HCT116 (cell line): ENCODE data around the gene SLC25A13. TPM values are rescaled to one million over a fixed set of nuclear protein-coding genes. Genes with fewer than 3 reads are reported as not detected.

Experiments
- ATAC-seq: fragments of 200-7000 bp; cut with Tn5 transposase; 2 replicates; pipeline ENCODE4 v1.9.1; 2020; ENCODE audit warnings: mild to moderate bottlenecking, moderate library complexity
- BruUV-seq: library from RNA; stranded (reverse); fragments of 400-500 nt; replicated peaks from 2 replicates; lab custom pipeline; 2021; lab: Mats Ljungman, UMichigan
- CTCF ChIA-PET: fragments of 300-600 bp; sonication (Branson Sonifier 250); formaldehyde crosslinking; loops from one replicate; lab custom pipeline; 2021; ENCODE audit warnings: antibody characterized with exemption; lab: Charles Lee
- POLR2A ChIA-PET: fragments of 300-600, 350-600 bp; sonication (Branson Sonifier 250); formaldehyde crosslinking; loops from one replicate; lab custom pipeline; 2021; ENCODE audit warnings: antibody characterized with exemption; lab: Charles Lee
- RAD21 ChIA-PET, 2 experiments: fragments of 300-600 bp; sonication (Branson Sonifier 250); formaldehyde crosslinking; loops; one replicate each; lab custom pipeline; 2023; ENCODE audit warnings: low total read pairs in 2 of 2; ENCODE audit not compliant: uncharacterized antibody in 2 of 2, unreplicated experiment in 2 of 2, low non-redundant PET in 1 of 2; lab: Charles Lee
- DNase-seq: peaks from one replicate; pipeline ENCODE4 v3.0.0-alpha.2; 2010; ENCODE audit warnings: low read depth, low spot score
- H2AFZ ChIP-seq: fragments of 200-600 bp; shearing (Covaris generic), sonication (generic); 2 replicates; pipeline ENCODE4 v1.6.1; 2017; ENCODE audit warnings: low read depth, mixed run types, mixed read lengths, antibody characterized with exemption, low read length; ENCODE audit not compliant: poor library complexity, severe bottlenecking
- H3K27ac ChIP-seq: 2 replicates; pipeline ENCODE4 v1.5.1; 2012; ENCODE audit warnings: low read depth, low read length
- H3K27me3 ChIP-seq: fragments of 200-600 bp; sonication (generic); 2 replicates; pipeline ENCODE4 v1.6.1; 2016; ENCODE audit warnings: mixed run types, low read length, mixed read lengths; ENCODE audit not compliant: insufficient read depth
- H3K36me3 ChIP-seq, 2 experiments: fragments of 200-500 bp in 1 of 2; fragments of 200-600 bp in 1 of 2; sonication (Bioruptor generic) in 1 of 2; sonication (generic) in 1 of 2; 2 replicates each; pipeline versions ENCODE4 v1.5.1 to v1.6.1; 2014 to 2016; ENCODE audit warnings: low read length in 2 of 2, inconsistent platforms in 1 of 2, mixed read lengths in 1 of 2, mixed run types in 1 of 2; ENCODE audit not compliant: insufficient read depth in 2 of 2, control insufficient read depth in 1 of 2
- H3K4me1 ChIP-seq, 2 experiments: fragments of 200-600 bp in 1 of 2; sonication (generic) in 1 of 2; 2 replicates each; pipeline versions ENCODE4 v1.5.1 to v1.6.1; 2012 to 2017; ENCODE audit warnings: low read length in 2 of 2, inconsistent platforms in 1 of 2, mild to moderate bottlenecking in 1 of 2, mixed read lengths in 1 of 2, mixed run types in 1 of 2, moderate library complexity in 1 of 2; ENCODE audit not compliant: insufficient read depth in 2 of 2, control insufficient read depth in 1 of 2
- H3K4me2 ChIP-seq: fragments of 200-600 bp; sonication (generic); 2 replicates; pipeline ENCODE4 v1.6.1; 2017; ENCODE audit warnings: mixed run types, low read length, mixed read lengths
- H3K4me3 ChIP-seq, 2 experiments: fragments of 200-600 bp in 1 of 2; sonication (generic) in 1 of 2; replicated peaks in 1 of 2; 2 replicates each; pipeline ENCODE4 v1.5.1; 2011 to 2016; ENCODE audit warnings: low read length in 2 of 2, control low read depth in 1 of 2, low read depth in 1 of 2, mild to moderate bottlenecking in 1 of 2, mixed read lengths in 1 of 2, mixed run types in 1 of 2
- H3K79me2 ChIP-seq: fragments of 200-600 bp; sonication (generic); 2 replicates; pipeline ENCODE4 v1.6.1; 2017; ENCODE audit warnings: mild to moderate bottlenecking, mixed run types, low read length, moderate library complexity, mixed read lengths; ENCODE audit not compliant: insufficient read depth
- H3K9ac ChIP-seq: fragments of 200-600 bp; sonication (generic); 2 replicates; pipeline ENCODE4 v1.6.1; 2016; ENCODE audit warnings: low read length, mixed read lengths
- H3K9me2 ChIP-seq: fragments of 200-600 bp; sonication (generic), shearing (Covaris generic); 2 replicates; pipeline ENCODE4 v1.6.1; 2017; ENCODE audit warnings: mixed run types, mild to moderate bottlenecking, moderate library complexity; ENCODE audit not compliant: insufficient read depth
- H3K9me3 ChIP-seq, 2 experiments: fragments of 200-500 bp in 1 of 2; fragments of 200-600 bp in 1 of 2; sonication (Bioruptor generic) in 1 of 2; sonication (generic) in 1 of 2; 2 replicates each; pipeline ENCODE4 v1.6.1; 2014 to 2017; ENCODE audit warnings: low read length in 2 of 2, mixed read lengths in 2 of 2, inconsistent platforms in 1 of 2, low read depth in 1 of 2, mild to moderate bottlenecking in 1 of 2, mixed run types in 1 of 2, moderate library complexity in 1 of 2; ENCODE audit not compliant: control insufficient read depth in 1 of 2, insufficient read depth in 1 of 2
- H4K20me1 ChIP-seq: fragments of 200-600 bp; sonication (generic), shearing (Covaris generic); 2 replicates; pipeline ENCODE4 v1.6.1; 2017; ENCODE audit warnings: mixed run types, mild to moderate bottlenecking, moderate library complexity; ENCODE audit not compliant: insufficient read depth
- CEBPB ChIP-seq: IDR thresholded peaks from 2 replicates; pipeline ENCODE4 v1.6.1; 2012; ENCODE audit warnings: low read depth
- ELF1 ChIP-seq: IDR thresholded peaks from 2 replicates; pipeline ENCODE4 v1.6.1; 2012; ENCODE audit warnings: low read depth, borderline replicate concordance
- FOSL1 ChIP-seq: IDR thresholded peaks from 2 replicates; pipeline ENCODE4 v1.6.1; 2012; ENCODE audit warnings: low read depth
- POLR2A ChIP-seq: IDR thresholded peaks from 2 replicates; pipeline ENCODE4 v1.7.0; 2011; ENCODE audit warnings: borderline replicate concordance; ENCODE audit not compliant: insufficient read depth, insufficient read length; ENCODE audit errors: extremely low read depth
- POLR2AphosphoS5 ChIP-seq: IDR thresholded peaks from 2 replicates; pipeline ENCODE4 v1.6.1; 2011; ENCODE audit warnings: mild to moderate bottlenecking, low read depth, low read length, moderate library complexity
- SRF ChIP-seq: IDR thresholded peaks from 2 replicates; pipeline ENCODE4 v1.6.1; 2012; ENCODE audit warnings: low read depth
- TCF7L2 ChIP-seq: IDR thresholded peaks from 2 replicates; pipeline ENCODE4 v1.7.0; 2011; ENCODE audit warnings: borderline replicate concordance, inconsistent platforms; ENCODE audit not compliant: insufficient read depth, insufficient read length; ENCODE audit errors: extremely low read depth
- YY1 ChIP-seq: IDR thresholded peaks from 2 replicates; pipeline ENCODE4 v1.6.1; 2011; ENCODE audit warnings: low read length, low read depth, moderate library complexity, mild to moderate bottlenecking; ENCODE audit not compliant: insufficient replicate concordance; ENCODE audit errors: extremely low read depth
- intact Hi-C: fragments of 100-400 bp; cut with micrococcal nuclease; formaldehyde crosslinking; loops from 2 replicates; pipeline ENCODE4 v1.10.0; 2022
- total RNA-seq: library from RNA; stranded (reverse); gene quantifications from one replicate; pipeline ENCODE4 v1.2.1, GENCODE V29; 2021; ENCODE audit not compliant: unreplicated experiment
- TF ChIP-seq, protein P1 (sequence below): IDR thresholded peaks from 2 replicates; pipeline ENCODE4 v1.6.1; 2012

Gene SLC25A13
- total RNA-seq, 1 experiment from 2014 or later = 19.3 TPM

DNA sequence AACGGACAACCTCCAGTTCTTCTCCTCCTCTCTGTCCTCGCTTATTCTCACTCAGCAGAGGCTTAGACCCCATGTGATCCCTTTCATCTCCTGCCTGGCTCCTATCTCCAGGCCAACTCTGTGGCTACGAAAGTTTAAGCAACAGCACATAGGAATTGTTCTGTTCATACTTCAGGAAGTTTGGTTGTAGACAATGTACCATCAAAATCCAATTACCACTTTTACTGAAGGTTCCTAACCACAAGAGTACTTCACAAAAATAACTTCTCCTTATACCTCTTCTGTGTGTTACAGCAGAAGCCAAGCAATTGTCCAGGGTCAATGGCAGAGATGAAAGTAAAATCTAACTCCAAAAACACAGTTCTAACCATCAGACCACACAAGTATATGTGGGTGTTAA is 80.0 kb downstream of the SLC25A13 start:
- Histone ChIP-seq H3K9me2 (no peaks in the 10 kb centered on the region), H3K4me1 (peaks cover 0 to 5% of the 10 kb centered on the region in 2 experiments; a peak in 2 of 4 replicates), H2AFZ (no peak overlapping the region), H3K79me2 (peaks cover 16% of the 10 kb centered on the region; the same call in 1 of the 2 replicates), H3K36me3 (no peaks in the 10 kb centered on the region), H4K20me1 (no peaks in the 10 kb centered on the region), H3K27ac (no peak overlapping the region)
- no peak for DNase-seq
- intact Hi-C loops = no loop called here
- POLR2A ChIA-PET = no interaction called here
- no TSS peak for BruUV-seq
- CTCF ChIA-PET = no interaction called here
- TF ChIP-seq YY1 (no peak), SRF (no peak), FOSL1 (no peak), POLR2AphosphoS5 (no peak), TCF7L2 (no peak), ELF1 (no peak), CEBPB (no peak), POLR2A (no peak)
- TF ChIP-seq, protein P1, sequence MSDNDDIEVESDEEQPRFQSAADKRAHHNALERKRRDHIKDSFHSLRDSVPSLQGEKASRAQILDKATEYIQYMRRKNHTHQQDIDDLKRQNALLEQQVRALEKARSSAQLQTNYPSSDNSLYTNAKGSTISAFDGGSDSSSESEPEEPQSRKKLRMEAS = no peak
- TF ChIP-seq, all 23 proteins: peak for 0
- Histone ChIP-seq H3K9me3 (no peaks in the 10 kb centered on the region), H3K9ac (no peak overlapping the region), H3K27me3 (no peaks in the 10 kb centered on the region), H3K4me2 (no peak overlapping the region), H3K4me3 (no peak overlapping the region)
- RAD21 ChIA-PET = no interaction called here
- ATAC-seq = no peak

DNA sequence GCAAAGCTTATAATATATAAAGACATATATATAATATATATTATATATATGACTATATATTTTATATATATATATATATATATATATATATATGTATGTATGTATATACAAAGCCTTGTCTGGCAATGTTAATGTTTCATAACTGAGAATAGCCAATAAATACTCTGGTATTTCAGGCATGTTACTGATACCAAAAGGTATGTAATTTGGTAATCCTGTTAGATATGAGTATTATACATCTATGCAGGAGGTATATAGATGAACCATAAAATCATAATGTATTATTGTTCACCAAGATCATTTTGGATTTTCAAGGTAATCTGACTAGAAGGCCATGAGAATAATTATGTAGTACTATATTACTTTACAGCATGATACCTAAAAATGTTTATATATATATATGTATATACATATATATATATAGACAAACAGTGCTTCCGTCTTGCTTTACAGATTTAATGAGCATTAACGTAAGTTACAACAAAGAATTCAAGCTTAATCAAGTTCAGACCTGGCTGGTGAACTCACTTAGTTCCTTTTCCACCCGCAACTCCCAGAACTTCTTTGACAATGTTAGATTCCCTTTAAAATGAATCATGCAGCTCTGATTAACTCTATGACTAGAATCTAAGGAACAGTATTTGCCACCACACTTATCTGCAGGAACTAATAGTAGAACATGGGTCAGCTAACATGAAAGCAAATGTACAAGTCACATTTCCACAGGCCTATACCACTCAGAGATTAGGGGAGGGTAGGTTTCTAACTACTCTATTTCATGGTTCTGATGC is 82.7 kb downstream of the SLC25A13 start:
- intact Hi-C loops = no loop called here
- Histone ChIP-seq H3K4me2 (no peak overlapping the region), H3K9ac (no peak overlapping the region), H3K36me3 (0 out of 4 replicates have a peak, but pooled peaks cover 0 to under 1% of the 10 kb centered on the region in 2 experiments), H3K79me2 (peaks cover 7% of the 10 kb centered on the region; the same call in 1 of the 2 replicates), H2AFZ (no peak overlapping the region), H3K9me3 (no peaks in the 10 kb centered on the region), H3K27ac (no peak overlapping the region), H3K9me2 (no peaks in the 10 kb centered on the region), H3K4me1 (peaks cover 3 to 22% of the 10 kb centered on the region in 2 experiments; a peak in 3 of 4 replicates), H3K27me3 (no peaks in the 10 kb centered on the region), H3K4me3 (no peak overlapping the region), H4K20me1 (0 out of 2 replicates have a peak, but pooled peaks cover 5% of the 10 kb centered on the region)
- POLR2A ChIA-PET = no interaction called here
- no peak for TF ChIP-seq ELF1
- no peak for TF ChIP-seq TCF7L2
- no TSS peak for BruUV-seq
- ATAC-seq (no peak), DNase-seq (no peak)
- CTCF ChIA-PET = no interaction called here
- RAD21 ChIA-PET = no interaction called here
